Endothelial cell of umbilical vein (primary cell): Measurements from ENCODE around the gene UVRAG. TPM values are rescaled to one million over a fixed set of nuclear protein-coding genes. Genes with fewer than 3 reads are reported as not detected.

Source experiments
- BruUV-seq: library from RNA; stranded (reverse); fragments of 400-500 nt; replicated peaks from 2 replicates; lab custom pipeline; 2021; lab: Mats Ljungman, UMichigan
- CTCF ChIA-PET: fragments of 300-600, 350-600 bp; sonication (Branson Sonifier 250); formaldehyde crosslinking; loops from one replicate; lab custom pipeline; 2021; ENCODE audit warnings: antibody characterized with exemption, inconsistent platforms; lab: Charles Lee
- POLR2A ChIA-PET: fragments of 300-600, 350-600 bp; sonication (Branson Sonifier 250); formaldehyde crosslinking; loops from one replicate; lab custom pipeline; 2021; ENCODE audit warnings: antibody characterized with exemption, inconsistent platforms; lab: Charles Lee
- DNase-seq: peaks from one replicate; pipeline ENCODE4 v3.0.0-alpha.2; 2011; ENCODE audit warnings: low read depth, low spot score
- FAIRE-seq: peaks from 2 replicates; lab custom pipeline; 2011; peaks lifted over from hg19 to GRCh38; lab: Jason Lieb, UNC
- H2AFZ ChIP-seq: 2 replicates; pipeline ENCODE4 v1.6.0; 2012; ENCODE audit warnings: low read depth, low read length, control low read depth, inconsistent platforms
- H3K27ac ChIP-seq: 2 replicates; pipeline ENCODE4 v1.5.1; 2011; ENCODE audit warnings: low read depth, mild to moderate bottlenecking, control low read depth, low read length, moderate library complexity; ENCODE audit not compliant: insufficient read depth
- H3K27me3 ChIP-seq, 2 experiments: 2 replicates each; pipeline versions ENCODE4 v1.6.0 to v1.6.1; 2011; ENCODE audit warnings: low read length in 2 of 2, mixed read lengths in 1 of 2; ENCODE audit not compliant: control insufficient read depth in 2 of 2, insufficient read depth in 2 of 2
- H3K36me3 ChIP-seq, 2 experiments: 2 replicates in 1 of 2; 3 replicates in 1 of 2; pipeline ENCODE4 v1.5.1; 2011; ENCODE audit warnings: low read length in 2 of 2, mild to moderate bottlenecking in 1 of 2, moderate library complexity in 1 of 2; ENCODE audit not compliant: control insufficient read depth in 2 of 2, insufficient read depth in 2 of 2; ENCODE audit errors: extremely low read depth in 1 of 2
- H3K4me1 ChIP-seq: 3 replicates; pipeline ENCODE4 v1.5.1; 2011; ENCODE audit warnings: mild to moderate bottlenecking, low read length; ENCODE audit not compliant: control insufficient read depth, insufficient read depth; ENCODE audit errors: extremely low read depth
- H3K4me2 ChIP-seq: 2 replicates; pipeline ENCODE4 v1.6.1; 2011; ENCODE audit warnings: low read length, control low read depth, mixed read lengths; ENCODE audit not compliant: insufficient read depth
- H3K4me3 ChIP-seq, 3 experiments: fragments of 200-600 bp in 1 of 3; sonication (generic), shearing (Covaris generic) in 1 of 3; replicated peaks in 1 of 3; 2 replicates each; pipeline ENCODE4 v1.5.1; 2011 to 2016; ENCODE audit warnings: control low read depth in 3 of 3, low read length in 3 of 3, mild to moderate bottlenecking in 2 of 3, inconsistent platforms in 1 of 3, low read depth in 1 of 3, moderate library complexity in 1 of 3; ENCODE audit not compliant: insufficient read depth in 1 of 3
- H3K79me2 ChIP-seq: 2 replicates; pipeline ENCODE4 v1.6.0; 2012; ENCODE audit warnings: low read length, inconsistent platforms; ENCODE audit not compliant: control insufficient read depth, insufficient read depth
- H3K9ac ChIP-seq: replicated peaks from 2 replicates; pipeline ENCODE3; 2011; ENCODE audit warnings: low read length, control low read depth; ENCODE audit not compliant: insufficient read depth; ENCODE audit errors: extremely low read depth
- H3K9me1 ChIP-seq: replicated peaks from 3 replicates; pipeline ENCODE4 v1.6.0; 2011; ENCODE audit warnings: mild to moderate bottlenecking, low read length; ENCODE audit not compliant: control insufficient read depth, insufficient read depth; ENCODE audit errors: extremely low read depth
- H3K9me3 ChIP-seq: replicated peaks from 2 replicates; pipeline ENCODE4 v1.5.1; 2012; ENCODE audit warnings: low read length, inconsistent platforms; ENCODE audit not compliant: control insufficient read depth, insufficient read depth
- H4K20me1 ChIP-seq: replicated peaks from 2 replicates; pipeline ENCODE3; 2011; ENCODE audit warnings: mild to moderate bottlenecking, low read length; ENCODE audit not compliant: control insufficient read depth, insufficient read depth; ENCODE audit errors: extremely low read depth
- EZH2 ChIP-seq: IDR thresholded peaks from 2 replicates; pipeline ENCODE4 v1.6.1; 2012; ENCODE audit warnings: borderline replicate concordance, low read depth, mild to moderate bottlenecking, moderate library complexity, low read length, inconsistent platforms; ENCODE audit not compliant: severe bottlenecking
- FOS ChIP-seq: IDR thresholded peaks from 2 replicates; pipeline ENCODE4 v1.6.1; 2011; ENCODE audit warnings: mild to moderate bottlenecking, low read length, moderate library complexity, borderline replicate concordance; ENCODE audit not compliant: insufficient read depth
- GATA2 ChIP-seq: IDR thresholded peaks from 2 replicates; pipeline ENCODE4 v1.7.0; 2011; ENCODE audit warnings: low read depth, mild to moderate bottlenecking, moderate library complexity, mixed read lengths, low read length; ENCODE audit not compliant: insufficient read length, insufficient read depth
- JUN ChIP-seq: IDR thresholded peaks from 2 replicates; pipeline ENCODE4 v1.6.1; 2011; ENCODE audit warnings: borderline replicate concordance, low read depth; ENCODE audit not compliant: insufficient read length, insufficient read depth
- MYC ChIP-seq: IDR thresholded peaks from one replicate; pipeline ENCODE4 v1.6.1; 2011; ENCODE audit warnings: mild to moderate bottlenecking, low read depth, low read length
- POLR2AphosphoS5 ChIP-seq: IDR thresholded peaks from 2 replicates; pipeline ENCODE4 v1.6.1; 2012; ENCODE audit warnings: low read depth, mild to moderate bottlenecking, control low read depth, low read length, moderate library complexity; ENCODE audit not compliant: insufficient read depth
- dilution Hi-C: fragments of 300-500 bp; cut with MboI; formaldehyde crosslinking; loops from one replicate; pipeline ENCODE4 v1.15.0; 2019; ENCODE audit warnings: low sequenced_read_pairs; ENCODE audit not compliant: extremely low pct_ligation_motif_present
- intact Hi-C: fragments of 100-400 bp; cut with micrococcal nuclease; formaldehyde crosslinking; loops from one replicate; pipeline ENCODE4 v1.10.0; 2022
- polyA plus RNA-seq, 4 experiments: library from polyadenylated mRNA; depleted of rRNA in 3 of 4; stranded (reverse) in 3 of 4; unstranded in 1 of 4; fragments of >200 nt; gene quantifications; 2 replicates each; pipeline versions ENCODE4 v1.2.1 to v1.2.3, GENCODE V29; 2011 to 2012; ENCODE audit warnings: missing spikeins in 1 of 4
- total RNA-seq: library from RNA; stranded (reverse); gene quantifications from 2 replicates; pipeline ENCODE4 v1.2.3, GENCODE V29; 2021
- TF ChIP-seq, protein P1 (sequence below), 2 donors: IDR thresholded peaks; 1 replicate in 1 of 2; 2 replicates in 1 of 2; pipeline ENCODE4 v1.5.1; 2011; ENCODE audit warnings: low read length in 2 of 2, mild to moderate bottlenecking in 2 of 2, moderate library complexity in 2 of 2, control low read depth in 1 of 2, inconsistent platforms in 1 of 2, low read depth in 1 of 2; ENCODE audit not compliant: insufficient read depth in 1 of 2; ENCODE audit errors: extremely low read depth in 1 of 2
- TF ChIP-seq, protein P2 (sequence below): IDR thresholded peaks from 2 replicates; pipeline ENCODE4 v1.6.1; 2011; ENCODE audit not compliant: insufficient read depth, insufficient read length

Gene UVRAG
- total and polyA plus RNA-seq, 2 donors (not counting 3 experiments of a cell fraction or from before 2014, with no cell fraction given): 21.2 to 65.6 TPM

DNA sequence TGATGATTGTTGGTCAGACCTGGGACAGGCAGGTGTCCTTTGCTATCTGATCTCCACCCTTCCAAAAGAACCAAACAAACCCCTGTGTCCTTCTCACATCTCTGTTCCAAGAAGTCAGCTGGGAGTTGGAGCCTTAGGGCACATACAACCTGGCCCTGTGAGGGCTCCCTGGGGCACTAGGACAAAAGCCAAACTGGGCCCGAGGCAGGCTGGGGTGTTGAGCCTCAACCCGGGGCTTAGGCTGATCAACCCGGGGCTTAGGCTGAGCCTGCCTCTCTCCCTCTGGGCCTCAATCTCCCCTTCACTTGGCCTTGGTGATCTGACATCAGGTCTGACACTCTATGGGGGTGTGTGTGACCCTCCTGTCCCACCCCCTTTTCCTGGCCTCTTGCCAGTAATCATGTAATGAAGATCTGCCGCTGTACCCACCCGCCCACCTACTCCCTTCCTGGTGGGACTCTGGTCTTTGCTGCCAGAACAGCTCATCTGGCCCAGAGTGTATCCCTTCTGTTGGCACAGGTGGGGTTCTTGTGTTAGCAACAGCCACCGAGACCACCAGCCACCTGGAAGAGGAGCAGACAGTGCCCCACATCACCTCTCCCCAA lies 22.8 kb upstream of the UVRAG start:
- FAIRE-seq (no peak), DNase-seq (no peak)
- no peaks in the 10 kb centered on the region for H3K9me1 ChIP-seq
- BruUV-seq: no TSS peak
- ChIA-PET CTCF (interaction anchor here (3.8 kb wide), 1 partner anchor 10 kb away, joined by 13 read pairs; no protein-coding TSS in a partner anchor), POLR2A (no interaction called here)
- no peaks in the 10 kb centered on the region for H3K4me1 ChIP-seq
- no peak overlapping the region for H3K9ac ChIP-seq
- no peaks in the 10 kb centered on the region for H3K79me2 ChIP-seq
- no peak overlapping the region for H3K27ac ChIP-seq
- H2AFZ ChIP-seq: no peak overlapping the region
- dilution Hi-C loops (no loop called here), intact Hi-C loops (no loop called here)
- no peaks in the 10 kb centered on the region for H4K20me1 ChIP-seq
- no peaks in the 10 kb centered on the region for H3K36me3 ChIP-seq
- no peak overlapping the region for H3K4me2 ChIP-seq
- no peaks in the 10 kb centered on the region for H3K9me3 ChIP-seq
- TF ChIP-seq, protein P1, sequence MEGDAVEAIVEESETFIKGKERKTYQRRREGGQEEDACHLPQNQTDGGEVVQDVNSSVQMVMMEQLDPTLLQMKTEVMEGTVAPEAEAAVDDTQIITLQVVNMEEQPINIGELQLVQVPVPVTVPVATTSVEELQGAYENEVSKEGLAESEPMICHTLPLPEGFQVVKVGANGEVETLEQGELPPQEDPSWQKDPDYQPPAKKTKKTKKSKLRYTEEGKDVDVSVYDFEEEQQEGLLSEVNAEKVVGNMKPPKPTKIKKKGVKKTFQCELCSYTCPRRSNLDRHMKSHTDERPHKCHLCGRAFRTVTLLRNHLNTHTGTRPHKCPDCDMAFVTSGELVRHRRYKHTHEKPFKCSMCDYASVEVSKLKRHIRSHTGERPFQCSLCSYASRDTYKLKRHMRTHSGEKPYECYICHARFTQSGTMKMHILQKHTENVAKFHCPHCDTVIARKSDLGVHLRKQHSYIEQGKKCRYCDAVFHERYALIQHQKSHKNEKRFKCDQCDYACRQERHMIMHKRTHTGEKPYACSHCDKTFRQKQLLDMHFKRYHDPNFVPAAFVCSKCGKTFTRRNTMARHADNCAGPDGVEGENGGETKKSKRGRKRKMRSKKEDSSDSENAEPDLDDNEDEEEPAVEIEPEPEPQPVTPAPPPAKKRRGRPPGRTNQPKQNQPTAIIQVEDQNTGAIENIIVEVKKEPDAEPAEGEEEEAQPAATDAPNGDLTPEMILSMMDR (IDR thresholded peaks at IDR 0.05; ENCODE audit: extremely low read depth in 1 of 2, insufficient read depth in 1 of 2, low read depth in 1 of 2, low read length in 2 of 2): no peak
- TF ChIP-seq GATA2 (no peak), EZH2 (no peak), JUN (no peak), MYC (no peak), POLR2AphosphoS5 (no peak), FOS (no peak)
- TF ChIP-seq, protein P2, sequence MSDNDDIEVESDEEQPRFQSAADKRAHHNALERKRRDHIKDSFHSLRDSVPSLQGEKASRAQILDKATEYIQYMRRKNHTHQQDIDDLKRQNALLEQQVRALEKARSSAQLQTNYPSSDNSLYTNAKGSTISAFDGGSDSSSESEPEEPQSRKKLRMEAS: no peak
- no peaks in the 10 kb centered on the region for H3K27me3 ChIP-seq
- no peak overlapping the region for H3K4me3 ChIP-seq
